NCI-H510A treated with DMSO at 0.1 percent for 48 hours (cell line): ENCODE data around the gene RBFA.

ENCODE experiments used
- DNase-seq: peaks from one replicate; lab custom pipeline; 2025; lab: John Stamatoyannopoulos, UW

RBFA gene

DNA sequence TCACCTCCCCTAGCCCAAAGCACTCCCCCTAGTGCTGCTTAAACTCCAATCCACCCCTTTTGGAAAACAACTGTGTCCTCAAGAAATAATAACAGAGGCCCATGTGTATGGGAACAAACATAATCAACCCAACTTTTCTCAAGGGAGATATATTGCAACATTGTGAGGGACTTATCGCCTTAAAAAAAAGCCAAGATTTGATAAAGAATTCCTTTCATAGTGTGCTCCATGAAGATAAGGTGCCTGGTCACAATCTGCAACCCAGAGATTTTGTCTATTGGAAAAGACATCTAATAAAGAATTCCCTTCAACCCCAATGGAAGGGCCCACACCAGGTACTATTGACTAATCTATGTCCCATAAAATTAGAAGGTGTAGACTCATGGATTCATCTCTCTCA, 4.5 kb upstream of the RBFA start:
- no peak for DNase-seq

DNA sequence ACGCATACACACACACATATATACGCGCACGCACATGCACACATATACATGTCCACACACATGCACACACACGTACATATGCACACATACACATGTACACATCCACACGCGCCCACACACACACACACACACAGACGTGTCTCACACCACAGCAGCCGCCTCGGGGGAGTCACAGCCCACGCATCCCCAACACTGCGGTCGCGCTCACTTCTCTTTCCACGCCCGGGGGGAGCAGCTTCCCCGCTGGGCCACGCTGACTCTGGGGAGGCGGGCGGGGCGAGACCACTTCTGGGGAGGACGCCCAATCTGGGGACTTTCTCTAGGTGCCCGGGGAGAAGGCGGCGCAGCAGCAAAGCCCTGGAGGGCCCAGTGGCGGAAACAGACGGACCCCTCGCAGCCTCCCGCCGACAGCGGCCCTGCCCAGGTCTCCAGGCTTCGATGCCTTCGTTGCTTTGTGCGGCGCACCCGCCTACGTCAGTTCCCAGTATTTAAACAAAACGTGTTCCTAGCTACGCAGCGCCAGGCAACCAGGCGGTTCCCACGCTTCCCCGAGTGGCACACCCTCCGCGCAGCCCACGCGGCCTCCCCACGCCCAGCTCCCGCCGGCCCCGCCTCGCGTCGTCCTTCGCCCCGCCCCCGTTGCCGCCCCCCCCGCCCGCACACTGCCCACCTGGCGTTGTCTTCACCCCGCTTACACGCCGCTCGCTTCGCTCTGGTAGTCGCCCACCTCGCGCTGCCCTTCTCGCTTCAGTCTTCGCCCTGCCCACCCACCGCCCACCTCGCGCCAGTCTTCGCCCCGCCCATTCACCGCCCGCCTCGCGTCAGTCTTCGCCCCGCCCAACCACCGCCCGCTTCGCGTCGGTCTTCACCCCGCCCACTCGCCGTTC, 810 bp upstream of the RBFA start:
- no peak for DNase-seq

GRCh38 chr18:80034852-80035406, 695 bp downstream of the RBFA start:
- DNase-seq: no peak

GRCh38 chr18:80035997-80036396, 1.8 kb downstream of the RBFA start:
- no peak for DNase-seq

- DNase-seq: no peak
Measured at GRCh38 chr18:80037300-80037699, 3.1 kb downstream of the RBFA start.

DNA sequence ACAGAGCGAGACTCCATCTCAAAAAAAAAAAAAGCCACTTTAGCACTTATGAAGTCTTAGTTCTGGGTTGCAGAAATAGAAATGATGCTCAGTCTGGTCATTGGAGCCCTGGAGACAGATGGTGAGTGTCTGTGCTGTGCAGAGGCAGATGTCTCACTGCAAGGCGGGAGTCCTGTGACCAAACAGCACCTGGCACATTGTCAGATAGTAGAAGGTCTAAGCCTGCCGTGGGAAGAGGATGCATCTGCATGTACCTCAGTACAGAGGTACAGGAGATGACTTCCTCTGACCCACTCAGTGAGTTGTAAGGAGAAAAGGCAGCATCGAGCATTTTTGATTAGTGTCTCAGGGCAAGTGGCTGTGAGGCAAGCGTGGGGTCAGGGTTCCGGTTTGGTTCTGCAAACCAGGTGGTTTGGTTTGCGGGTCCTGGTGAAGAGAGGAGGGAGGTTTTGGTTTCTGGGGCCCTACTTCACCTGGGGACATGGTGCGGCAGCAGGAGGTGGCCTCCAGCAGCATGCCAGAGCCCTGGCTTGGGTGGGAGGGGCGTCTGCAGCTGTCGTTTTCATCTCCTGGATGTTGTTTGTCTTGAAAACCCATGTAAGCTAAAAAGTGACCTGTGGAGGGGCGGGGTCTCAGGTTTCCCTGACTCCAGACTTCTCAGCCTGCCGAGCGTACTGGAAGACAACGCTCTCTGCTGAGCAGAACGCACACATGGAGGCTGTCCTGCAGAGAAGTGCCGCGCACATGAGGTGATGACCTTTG, 3.8 kb downstream of the RBFA start:
- DNase-seq: no peak

DNA sequence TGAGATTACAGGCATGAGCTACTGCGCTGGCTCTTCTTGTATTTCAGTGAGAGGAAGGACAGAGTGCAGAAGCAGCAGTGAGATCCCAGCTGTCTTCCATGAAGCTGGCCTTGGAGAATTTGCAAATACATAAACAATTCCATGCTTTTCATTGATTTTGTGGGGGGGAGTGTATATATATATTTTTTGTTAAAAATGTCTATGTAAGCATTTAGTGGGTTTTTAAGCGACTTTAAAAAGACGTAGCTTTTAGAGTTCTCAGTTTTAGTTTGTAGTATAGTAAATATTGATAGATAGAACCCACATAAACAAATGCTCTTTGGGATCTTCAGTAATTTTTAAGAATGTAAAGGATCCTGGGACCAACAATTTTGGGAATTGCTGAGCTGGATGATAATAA, 6.3 kb downstream of the RBFA start:
- no peak for DNase-seq

DNA sequence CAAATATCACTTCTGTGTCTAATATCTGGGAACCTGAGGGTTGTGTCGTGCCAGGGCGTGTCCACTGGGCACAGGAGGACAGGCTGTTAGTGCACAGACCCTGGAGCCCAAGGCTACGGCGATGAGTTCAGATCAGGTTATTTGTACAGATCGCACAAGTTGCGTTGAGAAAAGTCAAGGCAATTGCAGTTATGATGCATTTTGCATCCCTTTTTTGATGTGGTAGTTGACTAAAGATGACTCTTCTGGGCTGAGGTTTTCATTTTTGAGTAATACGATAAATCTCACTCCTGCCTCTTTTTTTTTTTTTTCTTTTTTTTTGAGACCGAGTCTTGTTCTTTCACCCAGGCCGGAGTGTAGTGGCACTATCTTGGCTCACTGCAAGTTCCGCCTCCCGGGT, 7.2 kb downstream of the RBFA start:
- no peak for DNase-seq

GRCh38 chr18:80042785-80043184, 8.6 kb downstream of the RBFA start:
- no peak for DNase-seq

DNA sequence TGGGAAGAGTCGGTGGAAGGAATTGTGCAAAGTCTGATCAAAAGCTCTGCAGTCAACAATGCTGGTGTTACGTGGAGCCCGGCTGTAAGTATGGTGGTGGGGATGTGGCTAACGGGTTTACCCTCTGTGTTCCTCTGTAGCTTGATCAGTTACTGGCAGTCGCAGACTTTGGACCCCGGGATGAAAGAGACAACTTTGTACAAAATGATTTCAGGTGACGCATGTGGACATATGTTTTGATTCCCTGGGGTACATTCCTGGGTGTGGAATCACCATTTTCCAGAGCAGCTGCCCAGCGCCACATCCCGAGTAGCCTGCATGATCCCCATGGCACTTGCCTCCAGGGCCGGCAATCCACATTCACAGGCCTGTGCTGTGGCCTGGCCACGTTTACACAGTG, 9.8 kb downstream of the RBFA start:
- DNase-seq: no peak

- no peak for DNase-seq
Measured at GRCh38 chr18:80046011-80046410, 11.8 kb downstream of the RBFA start.

- no peak for DNase-seq
Measured at GRCh38 chr18:80046431-80046830, 12.2 kb downstream of the RBFA start.

DNA sequence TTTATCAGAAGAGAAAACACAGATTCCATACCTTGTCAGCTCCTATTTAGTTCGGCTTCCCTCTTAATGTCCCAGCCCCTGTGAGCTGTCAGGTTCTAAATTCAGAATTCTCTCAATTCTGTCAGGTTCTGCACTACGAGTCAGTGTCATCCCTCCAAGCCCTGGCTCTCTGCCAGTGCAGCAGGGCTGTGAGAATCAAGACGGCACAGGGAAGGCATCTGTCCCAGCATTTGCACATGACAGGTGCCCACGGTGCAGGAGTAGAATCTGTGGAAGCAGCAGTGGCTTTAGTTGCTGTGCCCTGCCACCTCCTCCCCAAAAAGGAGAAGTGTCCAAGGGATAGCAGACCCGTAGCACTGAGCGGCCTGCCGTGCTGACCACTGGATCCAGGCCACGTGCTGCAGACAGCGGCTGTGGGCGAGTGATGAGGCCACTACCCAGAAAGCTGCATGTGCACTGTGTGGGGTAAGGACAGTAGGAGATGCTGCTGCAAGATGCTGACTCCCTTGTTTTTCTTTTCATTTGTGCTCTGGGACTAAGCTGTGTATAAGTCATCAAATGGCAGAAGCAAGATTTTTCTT, 12.8 kb downstream of the RBFA start:
- DNase-seq: no peak

- DNase-seq: no peak
Measured at GRCh38 chr18:80050797-80051196, 16.6 kb downstream of the RBFA start.

DNA sequence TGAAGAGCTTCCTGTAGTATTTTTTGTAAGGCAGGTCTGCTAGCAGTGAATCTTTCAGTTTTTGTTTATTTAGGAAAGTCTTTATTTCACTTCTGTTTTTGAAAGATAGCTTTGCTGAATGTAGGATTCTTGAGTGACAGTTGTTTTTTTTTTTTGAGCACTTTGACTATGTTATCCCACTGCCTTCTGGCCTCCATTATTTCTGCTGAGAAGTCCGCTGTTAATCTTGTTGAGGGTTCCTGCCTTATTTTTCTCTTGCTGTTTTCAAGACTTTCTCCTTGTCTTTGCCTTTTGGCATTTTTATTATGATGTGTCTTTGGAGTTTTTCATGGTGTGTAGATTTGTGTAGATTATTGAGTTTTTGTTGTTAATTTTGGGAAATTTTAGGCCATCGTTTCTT, 21.9 kb downstream of the RBFA start:
- no peak for DNase-seq

GRCh38 chr18:80059945-80060344, 25.7 kb downstream of the RBFA start:
- no peak for DNase-seq

GRCh38 chr18:80065705-80066104, 31.5 kb downstream of the RBFA start:
- DNase-seq: no peak

- no peak for DNase-seq
Measured at GRCh38 chr18:80067321-80067720, 33.1 kb downstream of the RBFA start.

DNA sequence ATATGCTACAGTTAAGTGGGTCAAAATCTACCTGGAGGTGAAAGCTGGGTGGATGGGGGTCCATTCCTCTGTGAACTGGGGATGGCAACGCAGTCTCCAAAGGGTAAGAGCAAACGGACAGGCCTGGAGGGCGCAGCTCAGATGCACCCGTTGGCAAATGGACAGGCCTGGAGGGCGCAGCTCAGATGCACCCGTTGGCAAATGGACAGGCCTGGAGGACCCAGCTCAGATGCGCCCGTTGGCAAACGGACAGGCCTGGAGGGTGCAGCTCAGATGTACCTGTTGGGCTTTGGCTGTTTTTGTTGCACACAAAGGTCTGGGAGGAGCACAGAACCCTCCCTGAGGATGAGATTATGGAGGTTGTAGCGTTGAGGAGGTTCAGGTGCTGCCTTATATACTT, 33.7 kb downstream of the RBFA start:
- DNase-seq: no peak

GRCh38 chr18:80068571-80069272, 34.5 kb downstream of the RBFA start:
- DNase-seq: no peak

DNA sequence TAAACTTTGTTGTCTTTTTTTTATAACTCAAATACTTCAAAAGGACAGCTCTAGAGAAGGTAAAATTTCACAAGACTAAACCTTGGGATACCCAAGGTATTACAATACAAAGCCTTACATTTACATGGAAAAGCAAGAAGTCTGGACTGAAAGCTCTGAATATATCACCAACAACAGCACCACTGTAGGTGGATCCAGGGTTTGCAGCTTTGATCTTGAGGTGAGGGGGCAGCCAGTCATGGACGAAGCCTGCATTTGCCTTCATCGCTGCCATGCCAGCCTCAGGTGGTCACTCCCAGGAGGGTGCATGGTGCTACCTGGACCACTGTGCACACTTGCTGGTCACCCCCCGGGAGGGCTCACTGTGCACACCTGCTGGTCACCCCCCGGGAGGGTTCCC, 36.6 kb downstream of the RBFA start:
- no peak for DNase-seq

DNA sequence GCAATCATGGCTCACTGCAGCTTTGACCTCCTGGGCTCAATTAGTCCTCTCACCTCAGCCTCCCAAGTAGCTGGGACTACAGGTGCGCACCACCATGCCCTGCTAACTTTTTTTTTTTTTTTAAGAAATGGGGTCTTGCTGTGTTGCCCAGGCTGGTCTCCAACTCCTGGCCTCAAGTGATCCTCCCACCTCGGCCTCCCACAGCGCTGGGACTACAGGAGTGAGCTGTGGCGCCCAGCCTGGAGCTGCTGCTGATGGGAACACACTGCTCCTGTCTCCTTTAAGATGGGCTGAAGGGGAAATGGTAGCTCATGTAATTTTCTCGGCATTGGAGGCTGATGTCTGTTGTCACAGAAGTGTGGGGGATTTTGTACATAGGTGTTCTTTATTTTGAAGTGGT, 39.9 kb downstream of the RBFA start:
- DNase-seq: no peak
